Ammon's horn (tissue), 1 donor: Measurements from ENCODE around the gene IL13.

Experiments
- DNase-seq: peaks from one replicate; pipeline ENCODE4 v3.0.0-alpha.2; 2016; ENCODE audit warnings: low spot score

Gene IL13

GRCh38 chr5:132669966-132670882 lies 12.3 kb downstream of the IL13 start:
- no peak for DNase-seq

GRCh38 chr5:132671000-132671399 lies 13.0 kb downstream of the IL13 start:
- no peak for DNase-seq

DNA sequence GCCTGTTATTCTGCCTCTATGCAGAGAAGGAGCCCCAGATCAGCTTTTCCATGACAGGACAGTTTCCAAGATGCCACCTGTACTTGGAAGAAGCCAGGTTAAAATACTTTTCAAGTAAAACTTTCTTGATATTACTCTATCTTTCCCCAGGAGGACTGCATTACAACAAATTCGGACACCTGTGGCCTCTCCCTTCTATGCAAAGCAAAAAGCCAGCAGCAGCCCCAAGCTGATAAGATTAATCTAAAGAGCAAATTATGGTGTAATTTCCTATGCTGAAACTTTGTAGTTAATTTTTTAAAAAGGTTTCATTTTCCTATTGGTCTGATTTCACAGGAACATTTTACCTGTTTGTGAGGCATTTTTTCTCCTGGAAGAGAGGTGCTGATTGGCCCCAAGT lies 15.5 kb downstream of the IL13 start:
- no peak for DNase-seq

GRCh38 chr5:132673939-132674630 lies 16.1 kb downstream of the IL13 start, which contains the start of gene IL4:
Gene IL4, plus strand, starts transcription at chr5:132673989. Its CDS starts 62 bp downstream, at chr5:132674051.
- no peak for DNase-seq

GRCh38 chr5:132674671-132675506 lies 16.9 kb downstream of the IL13 start:
- no peak for DNase-seq

DNA sequence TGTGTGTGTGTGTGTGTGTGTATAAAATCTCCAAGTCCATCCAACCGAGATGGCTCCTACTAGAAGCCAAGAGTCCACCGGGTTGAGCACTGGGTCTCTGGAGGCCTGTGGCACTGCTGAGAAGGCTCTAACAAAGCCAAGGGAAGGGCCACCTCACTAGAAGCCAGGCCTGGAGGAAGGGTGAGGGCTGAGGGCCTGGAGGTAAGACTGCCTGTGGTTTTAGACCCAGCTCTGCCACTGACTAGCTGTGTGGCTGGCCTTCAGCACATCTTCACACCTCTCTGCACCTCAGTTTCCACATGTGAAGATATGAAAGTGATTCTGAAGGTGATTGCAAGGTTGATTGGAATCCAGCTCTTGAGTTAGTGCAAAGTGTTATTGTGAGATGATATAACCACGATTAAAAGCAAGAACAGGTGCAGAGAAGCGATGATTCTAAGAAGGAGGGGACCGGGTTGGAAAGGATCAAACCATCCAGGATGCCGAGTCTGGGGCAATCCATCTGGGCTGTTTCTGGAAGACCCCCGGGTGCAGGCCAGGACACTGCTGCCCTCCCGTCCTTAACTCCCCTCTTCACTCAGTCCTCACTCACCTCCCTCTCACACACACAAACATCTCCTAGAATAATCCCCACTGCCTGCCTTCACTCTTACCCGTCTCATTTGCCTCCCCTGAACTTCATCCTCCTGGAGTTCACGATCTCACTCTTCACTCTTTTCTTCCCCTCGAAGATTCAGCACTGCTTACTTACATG lies 18.1 kb downstream of the IL13 start:
- no peak for DNase-seq

DNA sequence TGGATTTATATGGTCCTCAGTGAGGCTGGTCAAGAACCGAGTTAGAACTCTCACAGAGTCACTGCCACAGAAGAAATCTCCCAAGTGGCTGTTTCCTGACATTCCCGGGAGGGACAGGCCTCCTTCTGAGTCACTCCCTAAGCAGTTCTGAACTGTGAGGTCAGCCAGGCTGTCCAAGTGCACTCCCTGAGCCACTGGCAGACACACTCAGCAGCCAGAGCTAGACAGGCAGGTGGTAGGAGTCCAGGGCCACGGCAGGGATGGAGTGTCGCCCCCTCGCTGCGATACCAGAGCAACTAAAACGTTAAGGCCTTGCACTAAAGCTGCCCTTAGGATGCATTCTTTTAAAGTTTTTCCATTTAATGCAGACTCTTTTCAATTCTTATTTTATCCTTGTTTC lies 19.2 kb downstream of the IL13 start:
- DNase-seq: no peak

DNA sequence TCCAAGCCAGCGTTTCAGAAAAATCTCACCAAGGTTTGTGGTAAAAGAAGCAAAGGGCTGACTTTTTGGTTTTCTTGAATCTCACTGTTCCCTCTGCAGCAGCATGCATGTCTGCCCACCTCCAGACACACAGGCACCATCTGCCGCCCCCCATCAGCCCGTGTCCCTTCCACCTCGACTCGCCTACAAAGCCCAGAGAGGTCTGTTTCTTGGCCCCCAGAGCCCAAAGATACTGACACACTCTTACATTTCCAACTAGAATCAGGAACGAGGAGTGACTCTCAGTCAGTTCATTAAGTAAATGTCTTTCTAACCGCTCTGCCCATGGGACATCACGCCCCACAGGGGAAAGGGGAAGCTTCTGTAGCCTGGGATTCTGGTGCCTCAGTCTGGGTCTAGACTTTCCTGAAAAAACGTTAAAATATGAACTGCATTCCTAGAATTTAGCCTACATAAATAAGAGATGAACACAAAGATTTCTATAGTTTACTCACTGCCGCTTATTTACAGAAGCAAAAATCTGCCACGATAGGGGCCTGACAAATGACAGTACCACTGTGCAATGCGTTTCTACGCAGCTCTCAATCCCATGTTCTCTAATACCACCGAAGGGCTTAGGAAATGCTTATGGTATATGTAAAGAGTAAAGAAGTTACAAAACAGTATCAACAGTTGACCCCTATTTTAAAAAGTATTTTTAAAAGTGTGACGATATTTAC lies 19.9 kb downstream of the IL13 start:
- DNase-seq: no peak

DNA sequence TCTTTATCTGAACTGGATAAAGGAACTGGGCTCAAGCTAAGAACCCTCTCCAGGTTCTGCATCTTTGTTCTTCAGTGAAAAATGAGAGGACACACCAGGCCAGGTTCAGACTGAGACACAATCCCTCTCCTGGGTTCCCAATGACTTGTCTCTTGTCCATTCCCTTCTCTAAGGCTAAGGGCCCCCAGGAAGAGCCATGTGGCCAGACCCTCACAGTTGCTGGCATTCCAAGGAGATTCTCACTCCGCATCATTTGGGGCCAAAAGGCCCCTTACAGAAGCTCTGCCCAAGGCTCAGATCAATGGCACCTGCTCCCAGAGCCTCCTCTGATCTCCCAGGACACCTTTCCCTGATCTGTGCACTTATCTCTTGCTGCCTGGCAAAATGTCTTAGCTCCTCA lies 20.8 kb downstream of the IL13 start:
- no peak for DNase-seq

- DNase-seq: no peak
These were observed 21.2 kb downstream of the IL13 start for GRCh38 chr5:132679166-132679565.

GRCh38 chr5:132679717-132680380 lies 21.9 kb downstream of the IL13 start:
- no peak for DNase-seq

GRCh38 chr5:132680780-132681475 lies 23.0 kb downstream of the IL13 start:
- DNase-seq: no peak

DNA sequence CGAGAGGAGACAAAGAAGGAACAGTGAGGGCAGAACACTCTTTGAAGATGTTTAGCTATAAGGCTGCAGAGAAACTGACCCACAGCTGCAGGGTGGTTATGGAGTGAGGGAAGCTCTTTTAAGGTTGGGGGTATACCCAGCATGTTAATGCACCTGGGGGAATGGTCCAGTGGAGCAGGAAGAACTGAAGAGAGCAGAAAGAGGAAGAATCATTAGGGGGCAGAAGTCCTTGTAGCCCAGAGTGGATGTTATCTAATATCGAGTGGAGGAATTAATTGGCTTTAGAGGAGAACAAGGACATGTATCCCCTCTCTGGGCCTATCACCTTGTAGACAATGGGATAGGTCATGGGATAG lies 23.5 kb downstream of the IL13 start:
- no peak for DNase-seq

GRCh38 chr5:132681983-132682382 lies 24.0 kb downstream of the IL13 start:
- DNase-seq: no peak

GRCh38 chr5:132684491-132684890 lies 26.5 kb downstream of the IL13 start:
- DNase-seq: no peak

- no peak for DNase-seq
These were observed 27.1 kb downstream of the IL13 start for GRCh38 chr5:132684922-132685720.

GRCh38 chr5:132686193-132686592 lies 28.2 kb downstream of the IL13 start:
- DNase-seq: no peak

DNA sequence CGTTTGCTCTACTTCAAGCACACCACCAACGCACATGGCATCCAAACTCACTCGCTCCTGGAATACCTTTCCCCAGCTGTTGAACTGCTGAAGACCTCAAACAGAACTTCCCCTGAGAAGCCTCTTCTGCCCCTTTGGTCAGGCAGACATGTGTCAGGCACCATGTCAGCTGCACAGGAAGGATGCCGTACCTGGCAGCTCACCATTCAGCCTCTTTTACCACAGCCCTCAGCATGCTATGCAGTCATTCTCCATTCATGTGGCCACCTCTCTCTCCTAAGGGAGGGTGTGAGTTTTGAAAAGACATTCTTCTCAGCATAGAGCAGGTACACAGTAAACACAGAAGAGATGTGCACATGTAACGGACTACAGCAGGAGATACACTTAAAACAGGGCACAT lies 30.0 kb downstream of the IL13 start:
- no peak for DNase-seq
